GM08714 (cell line): Measurements from ENCODE around the gene SPATA9.
"Not testable (repeated sequence)": the region's sequence is repeated elsewhere in the genome, so short reads cannot be mapped to it uniquely, and the experiment has no call there.

Source experiments
- H3K4me3 ChIP-seq: fragments of 200-500 bp; sonication (Bioruptor generic); 2 replicates; pipeline ENCODE4 v1.5.1; 2014; ENCODE audit warnings: mild to moderate bottlenecking, low read length, inconsistent platforms
- ZNF274 ChIP-seq: IDR thresholded peaks from 2 replicates; pipeline ENCODE4 v1.6.1; 2012; ENCODE audit warnings: mild to moderate bottlenecking, low read depth, low read length

Gene SPATA9

DNA sequence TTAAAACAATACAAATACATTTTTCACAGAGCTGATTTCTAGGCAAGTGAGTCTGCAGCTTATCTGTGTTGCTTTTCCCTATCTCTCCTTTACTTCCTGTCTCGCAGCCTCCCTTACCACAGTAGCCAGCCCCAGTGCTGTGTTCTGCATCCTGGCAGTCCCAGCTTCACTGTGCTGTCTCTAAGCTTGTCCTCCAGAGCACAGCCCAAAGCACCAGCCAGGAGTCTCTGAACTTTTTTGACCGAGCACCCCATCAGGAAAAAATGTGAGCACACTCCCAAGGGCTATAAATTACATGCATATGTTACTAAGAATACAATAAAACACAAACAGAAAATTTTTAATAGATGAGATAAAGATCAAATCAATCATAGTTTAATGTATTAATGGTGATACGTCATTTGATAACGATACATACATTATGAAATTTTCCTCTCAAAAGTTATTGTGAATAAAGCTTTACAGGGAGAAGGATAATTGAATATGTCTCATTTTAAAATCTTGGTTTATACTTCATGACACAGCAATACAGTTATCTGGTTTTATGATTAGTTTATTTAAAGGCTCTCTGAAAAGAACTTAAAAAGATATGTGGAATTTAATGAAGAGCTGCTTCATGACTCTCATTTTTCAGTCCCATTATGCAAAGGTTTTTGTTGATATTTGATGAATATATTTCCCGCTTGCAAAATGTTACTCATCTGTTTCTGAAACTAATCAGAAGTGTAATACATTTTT, 41.0 kb upstream of the SPATA9 start:
- H3K4me3 ChIP-seq: no peak overlapping the region
- no peak for TF ChIP-seq ZNF274

DNA sequence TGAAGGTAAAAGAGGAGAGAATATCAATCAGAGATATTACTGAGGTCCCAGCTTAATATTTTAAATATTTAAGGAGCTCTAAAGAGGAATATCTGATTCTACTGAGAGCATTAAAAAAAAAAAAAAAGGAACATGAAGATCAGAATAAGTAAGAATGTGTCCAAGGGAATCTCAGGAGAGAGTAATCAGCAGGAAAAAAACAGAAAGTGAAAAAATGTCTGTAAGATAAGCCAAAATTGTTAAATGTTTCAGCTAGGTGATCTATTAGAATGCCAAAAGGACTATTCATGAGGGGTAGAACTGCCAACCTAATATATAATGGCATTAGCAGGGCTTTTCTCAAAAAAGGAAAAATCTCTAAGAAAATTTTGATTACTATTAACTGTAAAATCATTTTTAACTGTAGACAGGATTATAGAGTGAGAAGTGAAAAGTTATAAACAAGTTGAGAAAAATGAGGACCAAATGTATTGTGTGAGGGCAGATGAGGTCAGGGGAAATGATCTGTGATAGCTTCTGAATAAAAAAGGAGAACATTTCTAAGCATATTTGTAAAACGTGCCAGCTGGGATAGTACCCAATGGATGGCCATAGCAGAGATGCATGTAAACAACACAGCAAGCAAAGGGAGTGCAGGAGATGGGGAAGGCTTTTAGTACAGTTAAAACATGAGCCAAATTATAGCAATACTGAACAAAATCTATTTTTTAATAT, 38.9 kb upstream of the SPATA9 start:
- no peak overlapping the region for H3K4me3 ChIP-seq
- no peak for TF ChIP-seq ZNF274

DNA sequence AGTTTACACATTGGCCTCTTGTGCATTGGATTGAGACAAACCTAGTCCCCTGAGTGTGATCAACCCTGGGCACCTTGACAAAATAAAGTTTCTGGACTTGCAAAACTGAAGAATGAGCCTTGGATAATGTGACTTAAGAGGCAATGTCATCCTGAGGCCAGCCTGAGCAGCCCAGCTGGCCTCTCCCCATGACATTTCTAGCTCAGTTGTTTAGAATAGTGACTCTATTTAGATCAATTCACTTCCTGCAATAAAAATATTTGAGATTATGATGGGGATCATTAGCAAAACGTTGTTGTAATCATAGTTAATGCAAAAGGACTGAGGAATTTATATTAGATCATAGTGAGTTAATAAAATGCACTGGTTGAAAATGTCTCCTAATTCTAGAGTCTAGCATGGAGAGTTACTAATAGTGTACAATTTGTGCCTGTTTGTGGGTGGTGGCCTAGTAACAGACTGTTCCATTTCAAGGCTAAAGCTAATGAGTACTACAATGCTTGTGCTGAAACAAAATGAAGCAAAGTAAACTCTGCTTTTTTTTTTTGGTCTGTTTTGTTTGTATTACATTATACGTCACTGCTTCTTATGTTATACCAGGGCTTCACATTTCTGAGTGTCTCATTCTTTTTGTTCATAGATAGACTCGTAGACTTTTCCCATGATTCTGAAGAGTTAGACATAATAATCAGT, 37.4 kb upstream of the SPATA9 start:
- no peak overlapping the region for H3K4me3 ChIP-seq
- no peak for TF ChIP-seq ZNF274

DNA sequence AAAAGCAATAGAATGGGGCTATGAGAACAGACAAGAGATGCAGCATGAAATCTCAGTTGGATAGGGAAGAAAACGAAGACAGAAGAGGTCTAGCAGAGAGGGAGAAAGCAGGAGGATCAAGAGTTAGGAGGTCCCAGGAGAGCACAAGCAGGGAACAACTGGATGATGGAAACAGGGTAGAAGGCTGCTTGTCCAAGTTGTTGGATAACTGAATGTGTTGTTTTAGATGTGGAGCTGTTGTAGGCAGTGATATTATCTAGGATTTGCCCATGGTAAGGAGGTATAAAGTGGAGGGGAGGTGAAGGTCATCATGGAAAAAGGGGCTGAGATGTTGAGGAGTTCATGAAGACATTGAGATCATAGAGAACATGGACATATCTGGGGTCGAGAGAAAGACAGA, 35.9 kb upstream of the SPATA9 start:
- H3K4me3 ChIP-seq: peak overlapping the region; percentile 5; the same call in 1 of the 2 replicates
- no peak for TF ChIP-seq ZNF274

DNA sequence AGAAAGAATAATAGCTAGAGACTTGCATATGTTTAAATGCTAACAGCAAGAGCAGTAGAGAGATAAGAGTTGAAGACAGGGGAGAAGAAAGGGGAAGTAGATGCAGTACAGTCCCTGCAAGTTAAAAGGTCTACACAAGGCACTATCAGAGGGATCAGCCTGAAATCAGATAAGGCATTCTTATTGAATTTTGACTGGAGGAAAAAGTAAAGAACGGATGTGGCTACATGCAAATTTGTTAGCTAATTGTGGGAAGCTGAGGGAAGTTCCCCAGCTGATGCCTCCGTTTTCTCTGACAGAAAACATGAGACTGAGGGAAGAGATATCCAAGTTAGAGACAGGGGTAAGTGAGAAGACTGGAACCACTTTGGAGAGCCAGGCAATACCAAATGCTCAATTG, 35.4 kb upstream of the SPATA9 start:
- peak overlapping the region; percentile 5; the same call in 1 of the 2 replicates for H3K4me3 ChIP-seq
- no peak for TF ChIP-seq ZNF274

DNA sequence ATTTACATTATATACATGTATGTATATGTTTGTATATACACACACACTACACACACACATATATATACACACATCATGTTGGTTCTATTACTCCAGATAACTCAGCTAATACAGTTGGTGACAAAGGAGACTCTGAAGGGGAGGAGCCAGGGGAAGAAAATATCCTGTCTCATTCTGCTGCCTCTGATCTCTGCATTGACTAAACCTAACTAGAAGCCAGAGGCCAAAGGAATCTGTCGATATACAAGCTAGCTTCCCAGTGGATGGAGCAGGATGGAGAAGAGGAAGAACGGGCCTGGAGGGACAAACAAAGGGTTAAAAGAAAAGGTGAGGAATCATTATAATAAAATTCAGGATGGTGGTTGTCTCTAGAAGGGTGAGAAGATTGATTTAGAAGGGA, 34.6 kb upstream of the SPATA9 start:
- no peak overlapping the region for H3K4me3 ChIP-seq
- no peak for TF ChIP-seq ZNF274

DNA sequence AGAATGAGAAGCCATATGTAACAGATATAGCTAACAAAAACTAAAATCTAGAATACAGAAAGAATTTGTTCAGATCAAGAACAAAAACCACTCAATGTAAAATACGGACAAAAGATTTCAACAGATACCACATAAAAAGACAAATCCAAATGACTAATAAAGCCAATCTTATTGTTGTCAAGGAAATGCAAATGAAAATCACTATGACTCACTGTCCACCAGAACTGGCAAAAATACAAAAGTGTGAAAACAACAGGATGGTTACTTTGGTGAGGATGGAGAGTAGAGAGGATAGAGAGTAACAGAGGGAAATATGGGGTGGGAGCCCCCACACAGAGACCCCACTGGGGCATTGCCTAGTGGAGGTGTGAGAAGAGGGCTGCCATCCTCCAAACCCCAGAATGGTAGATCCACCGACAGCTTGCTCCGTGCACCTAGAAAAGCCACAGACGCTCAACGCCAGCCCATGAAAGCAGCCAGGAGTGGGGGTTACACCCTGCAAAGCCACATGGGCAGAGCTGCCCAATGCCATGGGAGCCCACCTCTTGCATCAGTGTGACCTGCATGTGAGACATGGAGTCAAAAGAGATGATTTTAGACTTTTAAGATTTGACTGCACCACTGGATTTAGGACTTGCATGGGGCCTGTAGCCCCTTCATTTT, 33.1 kb upstream of the SPATA9 start:
- no peak for TF ChIP-seq ZNF274
- no peak overlapping the region for H3K4me3 ChIP-seq

DNA sequence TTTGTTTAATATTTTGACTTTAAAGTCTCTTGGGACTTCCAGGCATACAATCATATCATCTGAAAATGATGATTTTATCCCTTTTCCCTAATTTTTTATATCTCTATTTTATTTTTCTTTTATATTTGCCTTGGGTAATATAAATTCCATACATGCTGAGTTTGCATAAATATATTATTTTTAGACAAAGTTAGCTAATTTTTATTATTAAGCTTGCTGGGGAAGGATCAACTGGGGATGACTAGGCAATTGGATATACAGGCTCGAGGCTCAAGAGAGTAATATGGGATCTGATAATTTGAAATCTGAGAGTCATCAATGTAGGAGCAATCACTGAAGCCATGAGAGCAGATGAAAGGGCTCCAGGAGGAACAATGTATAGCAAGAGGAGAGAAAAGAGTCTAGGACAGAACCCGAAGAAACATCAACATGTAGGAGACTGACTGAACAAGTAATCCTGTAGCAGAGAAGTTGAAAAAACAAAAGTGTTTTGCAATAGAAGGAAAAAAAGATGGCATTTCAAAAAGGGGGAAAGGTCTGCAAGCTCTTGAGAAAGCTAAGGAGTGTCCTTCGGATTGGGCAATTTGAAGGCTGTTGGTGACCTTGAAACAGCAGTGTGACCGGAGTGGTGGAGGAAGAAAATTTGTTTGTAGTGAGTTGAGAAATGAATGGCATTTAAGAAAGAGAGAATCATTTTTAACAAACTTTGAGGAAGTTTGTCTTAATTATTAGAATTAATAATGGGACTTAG, 31.3 kb upstream of the SPATA9 start:
- no peak for TF ChIP-seq ZNF274

DNA sequence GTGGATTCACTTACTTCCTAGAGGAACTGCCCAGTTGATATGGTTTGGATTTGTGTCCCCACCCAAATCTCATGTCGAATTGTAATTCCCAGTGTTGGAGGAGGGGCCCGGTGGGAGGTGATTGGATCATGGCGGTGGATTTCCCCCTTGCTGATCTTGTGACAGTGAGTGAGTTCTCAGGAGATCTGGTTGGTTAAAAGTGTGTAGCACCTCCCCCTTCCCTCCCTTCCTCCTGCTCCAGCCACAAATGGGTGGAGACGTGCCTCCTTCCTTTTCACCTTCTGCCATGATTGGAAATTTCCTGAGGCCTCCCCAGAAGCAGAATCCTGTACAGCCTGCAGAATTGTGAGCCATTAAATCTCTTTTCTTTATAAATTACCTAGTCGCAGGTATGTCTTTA, 30.5 kb upstream of the SPATA9 start:
- H3K4me3 ChIP-seq: not testable (repeated sequence)

More for the DNA sequence above, 31.3 kb upstream of the SPATA9 start:
- H3K4me3 ChIP-seq: no peak overlapping the region

DNA sequence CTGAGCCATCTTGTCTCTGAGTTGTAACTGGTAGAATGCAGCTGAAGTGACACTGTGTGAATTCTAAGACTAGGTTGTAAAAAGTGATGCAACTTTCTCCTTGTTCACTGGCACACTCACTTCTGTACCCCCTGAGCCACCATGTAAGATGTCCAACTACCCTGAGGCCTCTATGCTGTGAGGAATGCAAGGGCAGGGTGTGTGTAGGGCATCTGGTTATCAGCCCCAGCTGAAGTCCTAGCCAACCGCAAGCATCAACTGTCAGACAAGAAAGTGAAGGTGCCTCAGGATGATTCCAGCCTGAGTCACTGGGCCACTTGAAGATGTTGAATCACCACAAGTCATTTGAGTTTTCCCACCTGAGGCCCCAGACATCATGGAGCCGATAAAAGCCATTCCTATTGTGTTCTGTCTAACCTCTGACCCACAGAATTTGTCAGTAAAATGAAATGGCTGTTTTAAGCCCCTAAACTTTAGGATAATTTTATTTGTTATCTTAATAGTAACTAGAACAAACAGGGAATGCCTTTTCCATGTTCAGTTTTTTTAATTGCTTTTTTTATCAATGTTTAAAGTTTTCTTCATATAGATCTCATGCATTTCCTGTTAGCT, 29.7 kb upstream of the SPATA9 start:
- no peak for TF ChIP-seq ZNF274
- H3K4me3 ChIP-seq: no peak overlapping the region

DNA sequence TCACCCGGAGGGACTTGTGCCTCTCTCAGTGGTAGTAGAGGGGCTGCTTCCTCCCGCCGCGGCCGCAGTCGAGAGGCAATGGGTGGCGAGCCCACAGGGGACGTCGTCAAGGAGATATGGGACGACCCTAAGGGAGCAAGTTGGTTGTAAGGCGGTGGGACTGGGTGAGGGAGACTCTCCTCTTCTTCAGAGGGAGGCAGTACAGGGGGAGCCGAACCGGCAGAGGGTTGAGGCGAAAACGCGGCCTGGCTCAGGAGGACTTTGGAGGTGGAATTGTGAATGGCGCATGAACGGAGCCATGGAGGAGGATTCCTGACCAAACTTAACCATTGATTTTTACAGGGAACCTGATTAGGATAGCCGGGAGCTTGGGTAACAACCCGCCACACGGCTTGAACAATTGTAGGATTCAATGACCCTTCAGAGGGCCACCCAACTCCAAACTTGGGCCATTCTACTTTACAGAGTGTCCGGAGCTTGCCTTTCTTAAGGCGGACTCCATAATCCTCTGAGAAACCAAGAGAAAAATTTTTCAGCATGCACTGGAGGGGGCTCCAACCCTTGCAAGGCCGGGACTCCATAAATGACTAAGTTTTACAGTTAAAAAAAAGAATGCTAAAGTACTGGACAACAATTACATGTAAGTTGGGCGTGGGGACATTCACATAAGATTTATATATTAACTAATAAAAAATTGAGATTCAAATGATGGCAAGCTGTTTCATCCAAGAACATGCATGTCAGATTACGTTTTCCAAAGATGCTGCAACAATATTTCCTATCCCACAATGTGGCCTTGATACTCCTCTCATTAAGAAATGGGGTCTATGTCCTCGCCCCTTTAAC, 28.9 kb upstream of the SPATA9 start:
- H3K4me3 ChIP-seq: no peak overlapping the region
- TF ChIP-seq ZNF274: no peak

DNA sequence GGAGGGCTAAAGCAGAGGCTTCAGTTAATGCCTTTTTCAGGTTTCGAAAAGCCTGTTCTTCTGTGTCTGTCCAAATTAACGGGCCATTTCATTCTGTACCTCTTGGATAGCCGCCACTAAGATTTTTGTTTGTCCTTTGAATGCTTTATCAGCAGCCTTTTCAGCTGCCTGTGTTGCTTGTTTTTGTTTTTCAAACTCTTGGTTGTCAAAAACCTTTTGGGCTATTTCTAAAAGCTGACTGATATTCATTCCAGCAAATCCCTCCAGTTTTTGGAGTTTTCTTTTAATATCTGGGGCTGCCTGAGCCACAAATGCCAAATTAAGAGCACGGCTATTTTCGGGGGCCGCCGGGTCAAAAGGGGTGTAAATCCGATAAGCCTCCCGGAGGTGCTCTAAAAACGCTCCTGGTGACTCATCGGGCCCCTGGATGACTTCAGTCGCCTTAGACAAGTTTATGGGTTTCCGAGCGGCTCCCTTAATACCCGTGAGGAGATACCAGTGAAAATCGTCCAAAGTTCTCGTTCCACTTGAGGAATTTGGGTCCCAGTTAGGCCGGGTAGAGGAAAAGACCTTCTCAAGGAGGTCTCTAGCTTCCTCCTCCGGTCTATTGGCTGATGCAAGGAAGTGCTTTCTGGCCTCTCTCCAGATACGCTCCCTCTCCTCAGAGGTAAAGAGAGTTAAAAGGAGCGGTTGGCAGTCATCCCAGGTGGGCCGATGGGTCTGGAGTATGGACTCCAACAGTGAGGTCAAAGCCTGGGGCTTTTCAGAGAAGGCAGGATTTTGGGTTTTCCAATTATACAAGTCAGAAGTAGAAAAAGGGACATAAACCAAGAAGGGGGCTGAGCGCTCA, 28.1 kb upstream of the SPATA9 start:
- not testable (repeated sequence) for H3K4me3 ChIP-seq
